VCaP (cell line): ENCODE data around the gene FGF12.

Experiments
- H3K27ac ChIP-seq: fragments of 450-650 bp; 2 replicates; pipeline ENCODE4 v1.5.1; 2017
- CTCF ChIP-seq: fragments of 450-650 bp; conservative IDR thresholded peaks from 2 replicates; pipeline ENCODE4 v1.5.1; 2017; ENCODE audit warnings: mild to moderate bottlenecking, moderate library complexity

FGF12 gene

GRCh38 chr3:192260116-192261010 is 467.0 kb downstream of the FGF12 start:
- no peak for TF ChIP-seq CTCF
- no peak overlapping the region for H3K27ac ChIP-seq

- H3K27ac ChIP-seq, result no peak overlapping the region
- no peak for TF ChIP-seq CTCF
Measured at GRCh38 chr3:192259661-192260060, 467.7 kb downstream of the FGF12 start.

- no peak for TF ChIP-seq CTCF
- H3K27ac ChIP-seq, result no peak overlapping the region
Measured at GRCh38 chr3:192258721-192259120, 468.6 kb downstream of the FGF12 start.

- no peak for TF ChIP-seq CTCF
- H3K27ac ChIP-seq, result no peak overlapping the region
Measured at GRCh38 chr3:192255839-192256238, 471.5 kb downstream of the FGF12 start.

GRCh38 chr3:192253138-192253887 is 474.0 kb downstream of the FGF12 start:
- TF ChIP-seq CTCF, result no peak
- no peak overlapping the region for H3K27ac ChIP-seq

GRCh38 chr3:192249516-192249915 is 477.8 kb downstream of the FGF12 start:
- no peak for TF ChIP-seq CTCF
- H3K27ac ChIP-seq, result no peak overlapping the region

GRCh38 chr3:192246847-192247559 is 480.3 kb downstream of the FGF12 start:
- no peak overlapping the region for H3K27ac ChIP-seq

More at GRCh38 chr3:192246847-192247559, 480.3 kb downstream of the FGF12 start:
- no peak for TF ChIP-seq CTCF
